ENCODE measurements around the gene ZKSCAN2. TPM values are rescaled to one million over a fixed set of nuclear protein-coding genes. Genes with fewer than 3 reads are reported as not detected.

ZKSCAN2 gene
- total RNA-seq, 2 donors from 2014 or later: 5.0 to 5.3 TPM

GRCh38 chr16:25289466-25289865 lies 31.8 kb upstream of the ZKSCAN2 start:
- H3K36me3 ChIP-seq: no peaks in the 10 kb centered on the region
- H3K4me3 ChIP-seq: no peak overlapping the region
- DNase-seq (ENCODE audit: low spot score): no peak
- H3K4me1 ChIP-seq: no peaks in the 10 kb centered on the region
- H3K9me3 ChIP-seq: no peaks in the 10 kb centered on the region
- no peak for TF ChIP-seq CTCF (IDR thresholded peaks at IDR 0.05)
- no peaks in the 10 kb centered on the region for H3K27me3 ChIP-seq
- H3K27ac ChIP-seq: no peak overlapping the region

- H3K4me1 ChIP-seq: no peaks in the 10 kb centered on the region
- DNase-seq (ENCODE audit: low spot score): no peak
- H3K9me3 ChIP-seq: no peaks in the 10 kb centered on the region
- H3K27me3 ChIP-seq: no peaks in the 10 kb centered on the region
- no peaks in the 10 kb centered on the region for H3K36me3 ChIP-seq
- no peak overlapping the region for H3K4me3 ChIP-seq
- TF ChIP-seq CTCF (IDR thresholded peaks at IDR 0.05): no peak
- H3K27ac ChIP-seq: no peak overlapping the region
These were observed 21.8 kb upstream of the ZKSCAN2 start for GRCh38 chr16:25279491-25279890.

- TF ChIP-seq CTCF (IDR thresholded peaks at IDR 0.05): no peak
- Histone ChIP-seq H3K36me3 (no peaks in the 10 kb centered on the region), H3K4me1 (no peaks in the 10 kb centered on the region), H3K9me3 (no peaks in the 10 kb centered on the region), H3K27me3 (no peaks in the 10 kb centered on the region), H3K4me3 (no peak overlapping the region), H3K27ac (no peak overlapping the region)
- no peak for DNase-seq (ENCODE audit: low spot score)
These were observed 13.8 kb upstream of the ZKSCAN2 start for GRCh38 chr16:25271421-25271820.

GRCh38 chr16:25270577-25270976 lies 12.9 kb upstream of the ZKSCAN2 start:
- Histone ChIP-seq H3K27me3 (no peaks in the 10 kb centered on the region), H3K36me3 (no peaks in the 10 kb centered on the region), H3K27ac (no peak overlapping the region), H3K4me3 (no peak overlapping the region), H3K9me3 (no peaks in the 10 kb centered on the region), H3K4me1 (no peaks in the 10 kb centered on the region)
- no peak for TF ChIP-seq CTCF (IDR thresholded peaks at IDR 0.05)
- DNase-seq (ENCODE audit: low spot score): no peak

- DNase-seq (ENCODE audit: low spot score): no peak
- no peak for TF ChIP-seq CTCF (IDR thresholded peaks at IDR 0.05)
- Histone ChIP-seq H3K27ac (no peak overlapping the region), H3K4me1 (no peaks in the 10 kb centered on the region), H3K27me3 (no peaks in the 10 kb centered on the region), H3K9me3 (no peaks in the 10 kb centered on the region), H3K36me3 (no peaks in the 10 kb centered on the region), H3K4me3 (no peak overlapping the region)
These were observed 12.2 kb upstream of the ZKSCAN2 start for GRCh38 chr16:25269879-25270278.

GRCh38 chr16:25265968-25266367 lies 8.3 kb upstream of the ZKSCAN2 start:
- no peaks in the 10 kb centered on the region for H3K27me3 ChIP-seq
- H3K27ac ChIP-seq: no peak overlapping the region
- no peaks in the 10 kb centered on the region for H3K36me3 ChIP-seq
- H3K4me1 ChIP-seq: no peaks in the 10 kb centered on the region
- no peak overlapping the region for H3K4me3 ChIP-seq
- DNase-seq (ENCODE audit: low spot score): no peak
- H3K9me3 ChIP-seq: no peaks in the 10 kb centered on the region
- no peak for TF ChIP-seq CTCF (IDR thresholded peaks at IDR 0.05)

All from right atrium auricular region (tissue), 2 donors.